Mesothelial cell of epicardium (in vitro differentiated cells): ENCODE data around the gene ROM1. TPM values are rescaled to one million over a fixed set of nuclear protein-coding genes. Genes with fewer than 3 reads are reported as not detected.

Experiments used
- DNase-seq, 2 experiments: peaks; one replicate each; pipeline ENCODE4 v3.0.0; 2021; ENCODE audit warnings: low spot score in 2 of 2; ENCODE audit not compliant: unreplicated experiment in 2 of 2
- H3K27ac Mint-ChIP-seq: 2 replicates; pipeline ENCODE4 v1.8.0; 2021; ENCODE audit warnings: mixed read lengths
- H3K27me3 Mint-ChIP-seq: 2 replicates; pipeline ENCODE4 v1.8.0; 2021; ENCODE audit warnings: low read depth, mixed read lengths
- H3K36me3 Mint-ChIP-seq: 2 replicates; pipeline ENCODE4 v1.8.0; 2021; ENCODE audit warnings: mixed read lengths
- H3K4me1 Mint-ChIP-seq: 2 replicates; pipeline ENCODE4 v1.8.0; 2021; ENCODE audit warnings: mixed read lengths
- H3K4me3 Mint-ChIP-seq: 2 replicates; pipeline ENCODE4 v1.8.0; 2021; ENCODE audit warnings: mild to moderate bottlenecking, moderate library complexity, mixed read lengths
- H3K9me3 Mint-ChIP-seq: 2 replicates; pipeline ENCODE4 v1.8.0; 2021; ENCODE audit warnings: mixed read lengths
- total RNA-seq: library from RNA; stranded (reverse); gene quantifications from 3 replicates; pipeline ENCODE4 v1.2.1, GENCODE V29; 2021
- TF ChIP-seq, protein P1 (sequence below): fragments of 200-600 bp; sonication (generic); IDR thresholded peaks from one replicate; pipeline ENCODE4 v1.5.0; 2021; ENCODE audit warnings: antibody characterized with exemption; ENCODE audit not compliant: unreplicated experiment

Gene ROM1
- total RNA-seq, 1 donor from 2014 or later = 2.5 TPM

DNA sequence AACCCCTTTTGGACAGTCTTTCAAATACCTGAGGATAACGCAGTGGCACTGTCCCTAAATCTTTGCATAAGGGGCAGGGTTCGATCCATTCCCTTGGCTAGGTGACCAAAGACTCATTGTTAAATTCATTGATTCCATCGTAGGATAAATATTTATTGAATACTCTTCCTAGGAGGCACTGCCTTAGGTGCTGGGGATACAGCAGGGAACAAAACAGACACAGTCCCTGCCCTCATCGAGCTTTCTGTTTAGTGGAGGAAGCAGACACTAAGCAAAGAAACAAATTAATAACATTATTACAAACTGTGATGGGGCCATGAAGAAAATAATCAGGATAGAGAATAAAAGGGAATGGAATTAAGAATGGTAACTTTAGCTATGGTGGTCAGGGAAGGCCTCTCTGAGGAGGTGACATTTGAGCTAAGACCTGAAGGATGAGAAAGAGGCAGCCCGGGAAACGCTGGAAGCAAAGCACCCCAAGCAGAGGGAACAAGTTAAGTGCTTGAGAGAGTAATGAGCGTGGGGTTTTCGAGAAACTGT lies 8.0 kb downstream of the ROM1 start:
- H3K4me1 Mint-ChIP-seq = peaks cover 23% of the 10 kb centered on the region
- H3K9me3 Mint-ChIP-seq = no peaks in the 10 kb centered on the region
- peak overlapping the region; percentile 92 for H3K4me3 Mint-ChIP-seq
- peak overlapping the region; percentile 94 for H3K27ac Mint-ChIP-seq
- peaks cover 12% of the 10 kb centered on the region for H3K36me3 Mint-ChIP-seq
- H3K27me3 Mint-ChIP-seq = no peaks in the 10 kb centered on the region
- no peak for DNase-seq
- TF ChIP-seq, protein P1, sequence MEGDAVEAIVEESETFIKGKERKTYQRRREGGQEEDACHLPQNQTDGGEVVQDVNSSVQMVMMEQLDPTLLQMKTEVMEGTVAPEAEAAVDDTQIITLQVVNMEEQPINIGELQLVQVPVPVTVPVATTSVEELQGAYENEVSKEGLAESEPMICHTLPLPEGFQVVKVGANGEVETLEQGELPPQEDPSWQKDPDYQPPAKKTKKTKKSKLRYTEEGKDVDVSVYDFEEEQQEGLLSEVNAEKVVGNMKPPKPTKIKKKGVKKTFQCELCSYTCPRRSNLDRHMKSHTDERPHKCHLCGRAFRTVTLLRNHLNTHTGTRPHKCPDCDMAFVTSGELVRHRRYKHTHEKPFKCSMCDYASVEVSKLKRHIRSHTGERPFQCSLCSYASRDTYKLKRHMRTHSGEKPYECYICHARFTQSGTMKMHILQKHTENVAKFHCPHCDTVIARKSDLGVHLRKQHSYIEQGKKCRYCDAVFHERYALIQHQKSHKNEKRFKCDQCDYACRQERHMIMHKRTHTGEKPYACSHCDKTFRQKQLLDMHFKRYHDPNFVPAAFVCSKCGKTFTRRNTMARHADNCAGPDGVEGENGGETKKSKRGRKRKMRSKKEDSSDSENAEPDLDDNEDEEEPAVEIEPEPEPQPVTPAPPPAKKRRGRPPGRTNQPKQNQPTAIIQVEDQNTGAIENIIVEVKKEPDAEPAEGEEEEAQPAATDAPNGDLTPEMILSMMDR = no peak

DNA sequence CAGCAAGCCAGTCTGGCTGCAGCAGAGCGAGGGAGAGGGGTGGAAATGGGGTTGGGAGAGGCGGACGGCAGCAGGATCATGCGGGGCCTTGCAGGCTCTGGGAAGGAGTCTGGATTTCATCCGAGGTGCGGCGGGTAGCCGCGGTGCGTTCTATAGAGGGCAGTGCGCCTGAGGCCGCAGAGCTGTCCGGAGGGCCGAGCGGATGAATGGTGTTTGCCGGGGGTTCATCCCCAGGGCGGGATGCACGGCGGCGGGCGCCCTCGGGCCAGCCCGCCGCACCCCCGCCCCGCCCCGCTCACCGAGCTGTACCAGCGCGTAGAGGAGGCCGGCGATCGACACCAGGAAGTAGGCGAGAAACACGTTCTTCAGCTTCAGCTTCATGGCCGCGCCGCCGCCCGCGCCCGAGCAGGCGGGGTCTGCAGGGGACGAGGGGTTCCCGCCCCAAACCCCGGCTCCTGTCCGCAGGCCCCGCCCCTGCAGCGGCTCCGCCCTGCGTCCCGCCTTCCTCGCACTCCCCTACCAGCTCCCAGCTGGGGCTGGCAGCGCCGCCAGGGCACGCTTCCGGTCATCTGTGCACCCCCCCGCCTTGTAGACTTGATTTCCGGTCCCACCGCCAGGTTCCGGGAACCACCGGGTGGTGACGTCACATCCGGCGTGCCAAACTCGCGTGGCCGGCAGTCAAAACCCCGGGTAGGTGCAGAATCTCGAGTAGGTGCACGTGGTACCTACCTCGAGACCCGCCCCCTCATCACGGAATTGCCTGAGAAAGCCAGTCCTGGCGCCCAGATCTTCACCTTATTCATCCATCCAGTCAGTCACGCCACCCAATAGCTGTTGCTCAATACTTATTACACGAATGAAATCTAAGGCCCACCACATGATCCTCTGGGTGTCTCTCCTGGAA lies 8.8 kb downstream of the ROM1 start, which contains the start of gene B3GAT3:
Gene B3GAT3 (minus strand): TSS at position 420 of the 904 bp plus-strand sequence. CDS start 39 bp downstream, at position 381.
- Mint-ChIP-seq H3K4me3 (peak within 1 kb of the TSS; percentile 92), H3K9me3 (no peaks in the 10 kb centered on the region), H3K4me1 (peaks cover 23% of the 10 kb centered on the region), H3K36me3 (peaks cover 14% of the 10 kb centered on the region), H3K27me3 (no peaks in the 10 kb centered on the region), H3K27ac (peak within 1 kb of the TSS; percentile 97)
- DNase-seq = peak; percentile 92 to 96
- TF ChIP-seq, protein P1 = no peak

DNA sequence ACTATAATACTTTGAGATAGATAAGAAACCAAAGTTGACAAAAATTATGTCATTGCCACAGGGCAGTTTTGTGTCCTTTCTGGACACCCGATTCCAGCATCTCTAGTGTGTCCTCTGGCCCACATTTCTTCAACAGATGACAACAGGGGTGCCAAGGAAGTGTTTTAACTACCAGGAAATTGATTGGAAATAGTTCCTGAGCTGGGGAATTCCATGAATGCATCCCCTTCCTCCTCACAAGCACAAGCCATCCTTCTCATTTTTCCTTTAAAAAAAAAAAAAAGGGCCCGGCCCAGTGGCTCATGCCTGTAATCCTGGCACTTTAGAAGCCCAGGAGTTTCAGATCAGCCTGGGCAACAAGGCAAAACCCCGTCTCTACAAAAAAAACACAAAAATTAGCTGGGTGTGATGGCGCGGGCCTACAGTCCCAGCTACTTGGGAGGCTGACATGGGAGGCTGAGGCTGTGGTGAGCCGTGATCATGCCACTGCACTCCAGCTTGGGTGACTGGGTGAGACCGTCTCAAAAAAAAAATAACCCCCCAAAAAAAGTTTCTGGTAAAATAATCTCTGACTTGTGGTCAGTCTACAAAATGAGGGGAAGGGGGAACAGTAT lies 9.5 kb downstream of the ROM1 start:
- H3K9me3 Mint-ChIP-seq = no peaks in the 10 kb centered on the region
- DNase-seq = no peak
- H3K27me3 Mint-ChIP-seq = no peaks in the 10 kb centered on the region
- peak overlapping the region; percentile 92 for H3K4me3 Mint-ChIP-seq
- H3K27ac Mint-ChIP-seq = peak overlapping the region; percentile 97
- TF ChIP-seq, protein P1 = no peak
- peaks cover 23% of the 10 kb centered on the region for H3K4me1 Mint-ChIP-seq
- H3K36me3 Mint-ChIP-seq = peaks cover 19% of the 10 kb centered on the region

DNA sequence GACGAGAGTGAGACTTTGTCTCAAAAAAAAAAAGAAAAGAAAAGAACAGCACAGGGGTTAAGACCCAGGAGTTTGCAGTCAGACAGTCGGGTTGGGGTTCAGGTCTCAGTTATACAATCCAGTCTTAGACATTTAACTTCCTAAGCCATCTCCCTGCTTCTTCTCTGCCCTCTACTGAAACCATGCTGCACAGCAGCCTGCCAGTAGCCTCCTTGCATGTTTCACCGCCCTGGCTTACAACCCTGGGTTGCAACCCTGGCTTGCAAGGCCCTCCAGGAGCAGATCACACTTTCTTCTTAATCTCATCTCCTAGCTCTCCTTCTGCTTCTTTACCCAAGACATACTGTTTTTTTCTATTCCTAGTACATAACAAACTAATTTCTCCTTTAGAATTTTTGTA lies 14.7 kb downstream of the ROM1 start:
- no peaks in the 10 kb centered on the region for H3K4me1 Mint-ChIP-seq
- H3K9me3 Mint-ChIP-seq = no peaks in the 10 kb centered on the region
- TF ChIP-seq, protein P1 = no peak
- no peak for DNase-seq
- H3K4me3 Mint-ChIP-seq = no peak overlapping the region
- H3K36me3 Mint-ChIP-seq = peaks cover 49% of the 10 kb centered on the region
- H3K27me3 Mint-ChIP-seq = no peaks in the 10 kb centered on the region
- no peak overlapping the region for H3K27ac Mint-ChIP-seq

DNA sequence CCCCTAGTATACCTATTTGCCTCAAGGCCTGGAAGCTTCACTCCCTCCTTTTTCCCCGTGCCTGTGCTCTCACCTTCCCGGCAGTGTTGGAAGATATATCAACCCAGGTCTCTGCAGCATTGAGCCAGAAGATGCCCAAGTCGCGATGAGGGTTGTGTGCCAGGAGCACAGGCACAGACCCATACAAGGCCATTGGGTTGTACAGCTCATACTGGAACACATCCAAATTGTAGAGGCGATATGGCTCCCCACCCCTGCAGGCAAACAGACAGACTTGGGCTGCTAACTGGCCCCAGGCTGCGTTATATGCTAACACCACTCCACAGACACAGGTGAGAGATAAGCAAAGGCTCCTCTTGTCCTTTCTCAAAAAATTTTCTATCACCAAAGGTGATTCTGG lies 19.4 kb downstream of the ROM1 start:
- Mint-ChIP-seq H3K27ac (no peak overlapping the region), H3K4me3 (no peak overlapping the region), H3K27me3 (no peaks in the 10 kb centered on the region), H3K36me3 (peaks cover 51% of the 10 kb centered on the region), H3K9me3 (no peaks in the 10 kb centered on the region), H3K4me1 (no peaks in the 10 kb centered on the region)
- TF ChIP-seq, protein P1 = no peak
- no peak for DNase-seq
